HFF-Myc (cell line): ENCODE results near the gene KITLG.

Experiments used
- DNase-seq: peaks from one replicate; pipeline ENCODE4 v3.0.0-alpha.2; 2011; ENCODE audit warnings: low read depth; ENCODE audit errors: extremely low read depth
- H3K4me3 ChIP-seq: replicated peaks from 2 replicates; pipeline ENCODE4 v1.5.1; 2011; ENCODE audit warnings: low read depth, mild to moderate bottlenecking, control low read depth, low read length
- TF ChIP-seq, protein P1 (sequence below): IDR thresholded peaks from 2 replicates; pipeline ENCODE4 v1.5.1; 2012; ENCODE audit warnings: mild to moderate bottlenecking, low read depth, low read length, control low read depth; ENCODE audit errors: missing control alignments

KITLG gene

DNA sequence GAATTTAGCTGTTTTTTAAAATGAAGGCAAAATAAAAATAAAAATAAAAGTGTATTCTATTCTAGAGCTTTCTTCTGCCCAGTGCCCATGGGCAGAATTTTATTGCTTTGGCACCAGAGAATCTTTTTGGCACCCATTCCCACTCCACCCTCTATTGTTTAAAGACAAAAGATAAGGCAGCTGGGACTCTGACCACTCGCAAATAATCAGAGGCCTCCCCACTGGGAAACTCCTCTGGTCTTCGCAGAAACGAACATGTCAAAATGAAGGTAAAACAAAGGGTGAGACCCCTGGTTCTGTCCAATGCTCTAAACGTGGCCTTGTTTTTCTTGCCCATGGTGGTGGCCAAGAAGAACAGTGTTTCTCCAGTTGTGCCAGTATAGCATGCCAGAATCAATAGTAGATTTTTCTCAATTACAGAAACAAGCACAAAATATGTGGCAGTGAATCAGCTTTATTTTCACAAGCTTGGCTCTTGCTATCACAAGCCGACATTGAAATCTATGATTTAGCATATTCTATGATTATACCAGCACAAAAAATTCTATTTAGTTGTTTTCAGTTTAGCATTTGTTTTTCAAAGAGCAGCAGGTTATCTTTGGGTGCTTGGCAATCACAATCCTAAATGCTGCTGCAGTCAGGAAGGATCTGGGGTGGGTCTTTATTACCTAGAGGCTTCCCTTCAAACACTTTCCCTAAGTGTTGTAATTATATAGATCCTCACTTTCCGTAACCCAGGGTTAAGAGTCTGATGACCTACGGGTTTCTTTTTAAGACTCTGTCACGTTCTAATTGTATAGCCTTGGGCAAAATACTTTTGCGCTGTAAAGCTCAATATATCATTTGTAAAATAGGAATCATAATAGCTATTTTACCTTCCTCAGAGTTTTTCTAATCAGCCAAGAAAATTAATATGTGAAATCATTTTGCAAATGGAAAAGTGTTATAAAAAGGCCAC lies 50.5 kb downstream of the KITLG start:
- no peak overlapping the region for H3K4me3 ChIP-seq
- DNase-seq, result no peak
- TF ChIP-seq, protein P1, sequence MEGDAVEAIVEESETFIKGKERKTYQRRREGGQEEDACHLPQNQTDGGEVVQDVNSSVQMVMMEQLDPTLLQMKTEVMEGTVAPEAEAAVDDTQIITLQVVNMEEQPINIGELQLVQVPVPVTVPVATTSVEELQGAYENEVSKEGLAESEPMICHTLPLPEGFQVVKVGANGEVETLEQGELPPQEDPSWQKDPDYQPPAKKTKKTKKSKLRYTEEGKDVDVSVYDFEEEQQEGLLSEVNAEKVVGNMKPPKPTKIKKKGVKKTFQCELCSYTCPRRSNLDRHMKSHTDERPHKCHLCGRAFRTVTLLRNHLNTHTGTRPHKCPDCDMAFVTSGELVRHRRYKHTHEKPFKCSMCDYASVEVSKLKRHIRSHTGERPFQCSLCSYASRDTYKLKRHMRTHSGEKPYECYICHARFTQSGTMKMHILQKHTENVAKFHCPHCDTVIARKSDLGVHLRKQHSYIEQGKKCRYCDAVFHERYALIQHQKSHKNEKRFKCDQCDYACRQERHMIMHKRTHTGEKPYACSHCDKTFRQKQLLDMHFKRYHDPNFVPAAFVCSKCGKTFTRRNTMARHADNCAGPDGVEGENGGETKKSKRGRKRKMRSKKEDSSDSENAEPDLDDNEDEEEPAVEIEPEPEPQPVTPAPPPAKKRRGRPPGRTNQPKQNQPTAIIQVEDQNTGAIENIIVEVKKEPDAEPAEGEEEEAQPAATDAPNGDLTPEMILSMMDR, result no peak

DNA sequence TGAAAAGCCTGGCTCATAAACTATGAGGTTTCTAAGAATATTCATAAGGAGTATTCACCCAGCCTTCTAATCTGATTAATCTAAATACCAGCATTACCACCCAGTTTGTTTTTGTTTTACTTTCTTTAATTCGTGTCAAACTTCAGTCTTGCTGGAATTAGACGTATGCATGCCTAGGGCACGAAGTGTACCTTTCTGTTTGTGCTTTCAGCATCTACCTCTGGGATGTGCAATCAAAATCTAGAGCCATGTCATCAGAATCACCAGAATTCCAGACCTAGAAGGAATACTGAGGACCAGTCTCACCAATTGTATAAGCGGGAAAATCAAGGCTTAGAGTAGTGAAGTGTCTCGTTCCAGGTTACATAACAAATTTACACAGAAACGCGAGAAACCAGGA lies 57.3 kb downstream of the KITLG start:
- TF ChIP-seq, protein P1, result no peak
- DNase-seq, result no peak
- H3K4me3 ChIP-seq, result no peak overlapping the region

DNA sequence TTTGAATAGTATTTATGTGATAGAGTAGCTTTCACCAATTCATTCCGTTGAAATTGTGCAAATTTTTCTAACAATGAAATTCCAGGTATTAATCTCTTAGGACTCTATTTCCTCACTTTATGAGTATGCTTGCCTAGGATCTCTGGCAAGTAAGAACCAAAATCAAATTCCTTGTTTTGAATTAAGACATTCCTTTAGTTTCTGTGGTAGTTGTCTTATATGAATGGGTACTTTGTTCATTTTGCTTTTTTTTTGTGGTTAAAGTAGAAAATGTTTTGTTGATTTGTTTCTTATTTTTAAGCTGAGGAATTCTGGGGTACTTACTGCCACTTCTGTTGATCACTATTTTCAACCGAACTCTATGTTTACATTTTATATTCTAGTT lies 59.8 kb downstream of the KITLG start:
- DNase-seq, result no peak
- no peak overlapping the region for H3K4me3 ChIP-seq
- TF ChIP-seq, protein P1, result no peak

DNA sequence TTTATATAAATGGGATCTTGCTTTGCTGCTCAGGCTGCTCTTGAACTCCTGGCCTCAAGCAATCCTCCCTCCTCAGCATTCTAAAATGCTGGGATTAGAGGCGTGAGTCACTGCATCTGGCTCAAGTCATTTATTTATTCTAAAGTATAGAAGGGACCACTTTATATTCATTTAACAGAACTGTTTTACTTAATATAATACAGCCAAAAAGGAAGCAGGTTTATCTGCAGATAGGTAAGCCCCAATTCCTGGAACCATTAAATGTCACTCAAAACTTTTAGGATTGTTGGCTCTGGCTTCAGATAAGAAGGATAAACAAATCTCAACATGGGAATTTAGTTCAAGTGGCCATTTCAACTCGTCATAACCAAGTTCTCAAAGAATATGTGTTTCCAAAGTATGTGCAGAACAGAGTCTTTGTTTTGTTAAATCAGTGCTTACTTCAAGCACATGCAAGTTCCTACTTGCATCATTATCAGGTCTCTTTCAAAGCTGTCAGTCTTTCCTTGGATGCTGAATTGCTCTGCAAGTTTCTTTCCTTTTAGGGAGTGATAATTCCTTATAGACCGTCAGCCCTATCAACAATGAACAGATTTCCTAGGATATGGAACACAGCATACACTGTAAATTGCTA lies 60.4 kb downstream of the KITLG start:
- DNase-seq, result no peak
- TF ChIP-seq, protein P1, result no peak
- no peak overlapping the region for H3K4me3 ChIP-seq

DNA sequence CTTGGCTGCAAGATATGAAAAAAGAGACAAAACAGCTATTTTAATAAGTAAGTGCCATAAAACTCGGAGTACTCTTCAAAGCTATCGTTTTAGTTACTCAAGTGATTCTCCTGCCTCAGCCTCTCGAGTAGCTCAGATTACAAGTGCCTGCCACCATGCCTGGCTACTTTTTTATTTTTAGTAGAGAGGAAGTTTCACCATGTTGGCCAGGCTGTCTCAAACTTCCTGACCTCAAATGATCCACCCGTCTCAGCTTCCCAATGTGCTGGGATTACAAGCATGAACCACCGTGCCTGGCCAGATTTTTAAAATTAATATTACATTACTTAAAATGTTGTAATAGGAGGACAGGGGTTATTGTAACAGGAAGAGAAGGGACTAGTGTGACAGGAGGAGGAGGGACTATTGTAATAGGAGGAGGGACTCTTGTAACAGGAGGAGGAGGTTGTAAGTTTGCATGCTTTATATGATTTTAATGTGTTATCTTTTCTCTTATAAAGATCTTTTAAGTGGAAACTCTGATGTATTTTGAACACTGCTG lies 61.3 kb downstream of the KITLG start:
- DNase-seq, result no peak
- no peak overlapping the region for H3K4me3 ChIP-seq
- TF ChIP-seq, protein P1, result no peak

DNA sequence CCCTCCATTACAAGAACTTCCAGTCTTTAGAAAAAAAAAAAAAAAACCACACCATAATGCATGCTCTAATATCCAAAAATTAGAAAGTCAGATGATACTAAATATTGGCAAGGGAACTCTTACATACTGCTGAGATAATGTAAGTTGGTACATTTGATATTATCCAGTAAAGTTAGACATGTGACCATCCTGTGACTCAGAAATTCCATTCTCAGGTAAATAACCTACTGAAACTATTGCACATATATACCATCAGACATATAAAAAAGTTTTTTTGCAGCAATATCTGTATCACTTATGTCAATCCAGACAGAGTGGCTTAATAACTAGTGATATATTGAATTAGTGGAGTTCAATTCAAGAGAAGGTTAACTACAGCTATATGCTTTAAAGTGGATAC lies 63.5 kb downstream of the KITLG start:
- TF ChIP-seq, protein P1, result no peak
- H3K4me3 ChIP-seq, result no peak overlapping the region
- no peak for DNase-seq
